Mesenchymal stem cell (in vitro differentiated cells and primary cell): ENCODE data around the gene STAM2.
A peak's percentile ranks its signal among the peaks of the same experiment; 100 is the strongest.
"Not testable (repeated sequence)": the region's sequence is repeated elsewhere in the genome, so short reads cannot be mapped to it uniquely, and the experiment has no call there.

Source experiments
- DNase-seq: peaks from one replicate; pipeline ENCODE4 v3.0.0-alpha.2; 2013
- H2AFZ ChIP-seq: one replicate; pipeline ENCODE4 v1.6.1; 2013; ENCODE audit warnings: low read depth, mild to moderate bottlenecking, control low read depth, inconsistent platforms, low read length, moderate library complexity
- H2AK5ac ChIP-seq: 2 replicates; pipeline ENCODE4 v1.6.1; 2013; ENCODE audit warnings: low read length, moderate library complexity, mild to moderate bottlenecking, inconsistent platforms; ENCODE audit not compliant: severe bottlenecking
- H2BK120ac ChIP-seq: one replicate; pipeline ENCODE4 v1.6.1; 2013; ENCODE audit warnings: low read depth, mild to moderate bottlenecking, inconsistent platforms, low read length, moderate library complexity
- H2BK12ac ChIP-seq, 2 experiments: one replicate each; pipeline ENCODE4 v1.6.1; 2013; ENCODE audit warnings: inconsistent platforms in 2 of 2, low read length in 2 of 2, mild to moderate bottlenecking in 2 of 2, moderate library complexity in 2 of 2, control low read depth in 1 of 2
- H2BK15ac ChIP-seq: one replicate; pipeline ENCODE4 v1.6.1; 2013; ENCODE audit warnings: mild to moderate bottlenecking, low read depth, inconsistent platforms; ENCODE audit not compliant: poor library complexity, severe bottlenecking
- H2BK5ac ChIP-seq: 2 replicates; pipeline ENCODE4 v1.6.1; 2013; ENCODE audit warnings: low read depth, mild to moderate bottlenecking, low read length, control low read depth, inconsistent platforms; ENCODE audit not compliant: poor library complexity, severe bottlenecking
- H3K14ac ChIP-seq, 2 experiments: one replicate each; pipeline ENCODE4 v1.6.1; 2013; ENCODE audit warnings: inconsistent platforms in 2 of 2, low read length in 2 of 2, control low read depth in 1 of 2, mild to moderate bottlenecking in 1 of 2, moderate library complexity in 1 of 2
- H3K18ac ChIP-seq, 2 experiments: one replicate each; pipeline ENCODE4 v1.6.1; 2013; ENCODE audit warnings: inconsistent platforms in 2 of 2, low read length in 2 of 2, control low read depth in 1 of 2, low read depth in 1 of 2, mild to moderate bottlenecking in 1 of 2
- H3K23ac ChIP-seq, 2 experiments: one replicate each; pipeline ENCODE4 v1.6.1; 2013; ENCODE audit warnings: inconsistent platforms in 2 of 2, low read length in 2 of 2, mild to moderate bottlenecking in 2 of 2, moderate library complexity in 2 of 2, control low read depth in 1 of 2
- H3K27ac ChIP-seq: 2 replicates; pipeline ENCODE4 v1.5.1; 2013; ENCODE audit warnings: mild to moderate bottlenecking, moderate library complexity, low read length, control low read depth, inconsistent platforms; ENCODE audit not compliant: poor library complexity, severe bottlenecking
- H3K27me3 ChIP-seq, 2 experiments: 2 replicates each; pipeline versions ENCODE4 v1.6.1 to v1.7.0; 2013; ENCODE audit warnings: low read length in 2 of 2, mild to moderate bottlenecking in 2 of 2, moderate library complexity in 2 of 2, control low read depth in 1 of 2, inconsistent platforms in 1 of 2; ENCODE audit not compliant: control insufficient read depth in 1 of 2, insufficient read depth in 1 of 2
- H3K36me3 ChIP-seq, 2 experiments: 2 replicates each; pipeline versions ENCODE4 v1.6.1 to v1.7.0; 2013; ENCODE audit warnings: low read length in 2 of 2, control low read depth in 1 of 2, inconsistent platforms in 1 of 2, low read depth in 1 of 2, mild to moderate bottlenecking in 1 of 2; ENCODE audit not compliant: insufficient read depth in 2 of 2, control insufficient read depth in 1 of 2
- H3K4ac ChIP-seq, 2 experiments: one replicate each; pipeline ENCODE4 v1.6.1; 2013; ENCODE audit warnings: inconsistent platforms in 2 of 2, low read length in 2 of 2, mild to moderate bottlenecking in 2 of 2, moderate library complexity in 2 of 2, control low read depth in 1 of 2, low read depth in 1 of 2
- H3K4me1 ChIP-seq: 2 replicates; pipeline ENCODE4 v1.6.1; 2013; ENCODE audit warnings: low read depth, low read length, control low read depth; ENCODE audit not compliant: control insufficient read depth, insufficient read depth
- H3K4me2 ChIP-seq: 2 replicates; pipeline ENCODE4 v1.6.1; 2013; ENCODE audit warnings: low read length, mild to moderate bottlenecking, inconsistent platforms; ENCODE audit not compliant: poor library complexity, severe bottlenecking
- H3K4me3 ChIP-seq, 2 experiments: 2 replicates each; pipeline versions ENCODE4 v1.5.1 to v1.7.0; 2013; ENCODE audit warnings: low read length in 2 of 2, mild to moderate bottlenecking in 2 of 2, control low read depth in 1 of 2, low read depth in 1 of 2; ENCODE audit not compliant: insufficient read depth in 1 of 2
- H3K79me1 ChIP-seq: replicated peaks from 2 replicates; pipeline ENCODE4 v1.6.1; 2013; ENCODE audit warnings: mild to moderate bottlenecking, control low read depth, low read length, inconsistent platforms; ENCODE audit not compliant: poor library complexity, severe bottlenecking
- H3K9ac ChIP-seq: 2 replicates; pipeline ENCODE4 v1.7.0; 2013; ENCODE audit warnings: mild to moderate bottlenecking, low read length, moderate library complexity
- H3K9me3 ChIP-seq: 2 replicates; pipeline ENCODE4 v1.7.0; 2013; ENCODE audit warnings: mild to moderate bottlenecking, low read length; ENCODE audit not compliant: control insufficient read depth
- H4K8ac ChIP-seq: one replicate; pipeline ENCODE4 v1.6.1; 2013; ENCODE audit warnings: inconsistent platforms, mild to moderate bottlenecking, low read length, moderate library complexity
- H4K91ac ChIP-seq: one replicate; pipeline ENCODE4 v1.6.1; 2013; ENCODE audit warnings: mild to moderate bottlenecking, low read length, inconsistent platforms
- WGBS: methylation state at CpG from one replicate; pipeline ENCODE4 v1.1.7; 2013; ENCODE audit warnings: mixed read lengths; 5-methylcytosine and 5-hydroxymethylcytosine counted together

Gene STAM2

GRCh38 chr2:152171718-152172117 is 3.8 kb downstream of the STAM2 start:
- Histone ChIP-seq H4K91ac (no peak overlapping the region), H2AFZ (no peak overlapping the region), H3K9ac (peak overlapping the region; percentile 57), H3K4ac (no peak overlapping the region), H3K23ac (no peak overlapping the region), H3K27ac (no peak overlapping the region), H3K14ac (no peak overlapping the region), H4K8ac (no peak overlapping the region), H3K4me3 (peak overlapping the region in 1 of 2 experiments; percentile 27), H2BK12ac (no peak overlapping the region), H2BK15ac (no peak overlapping the region), H2AK5ac (no peak overlapping the region), H3K79me1 (peaks cover 2% of the 10 kb centered on the region), H3K18ac (peak overlapping the region in 1 of 2 experiments; percentile 29), H3K4me1 (peaks cover 3% of the 10 kb centered on the region), H3K36me3 (no peaks in the 10 kb centered on the region), H3K9me3 (no peaks in the 10 kb centered on the region), H2BK5ac (no peak overlapping the region), H2BK120ac (no peak overlapping the region), H3K4me2 (no peak overlapping the region), H3K27me3 (no peaks in the 10 kb centered on the region)
- DNase-seq: peak; percentile 24
- WGBS: 80% methylated on average over 4 of the region's 4 CpGs

GRCh38 chr2:152169158-152169557 is 6.4 kb downstream of the STAM2 start:
- WGBS: 100% methylated on average over 3 of the region's 7 CpGs
- H3K23ac ChIP-seq: not testable (repeated sequence)

GRCh38 chr2:152167470-152167869 is 8.1 kb downstream of the STAM2 start:
- not testable (repeated sequence) for H3K9me3 ChIP-seq, H3K4me1 ChIP-seq, H2AFZ ChIP-seq, H3K14ac ChIP-seq, H3K4me2 ChIP-seq, H3K79me1 ChIP-seq, H2BK15ac ChIP-seq, H3K27me3 ChIP-seq, H3K36me3 ChIP-seq, H3K18ac ChIP-seq, H4K91ac ChIP-seq, H2BK120ac ChIP-seq, H2BK5ac ChIP-seq, H4K8ac ChIP-seq, H2BK12ac ChIP-seq, H3K27ac ChIP-seq, DNase-seq, H3K4ac ChIP-seq, H3K23ac ChIP-seq, H2AK5ac ChIP-seq
- Histone ChIP-seq H3K9ac (peak overlapping the region; percentile 60), H3K4me3 (peak overlapping the region in 1 of 2 experiments; percentile 57)
- WGBS: no CpG with 5 or more reads among the region's 1 CpG

More at GRCh38 chr2:152169158-152169557, 6.4 kb downstream of the STAM2 start:
- H2BK5ac ChIP-seq, H4K91ac ChIP-seq, H2AFZ ChIP-seq, H3K79me1 ChIP-seq, H3K4me1 ChIP-seq, H4K8ac ChIP-seq, H3K18ac ChIP-seq, DNase-seq, H3K36me3 ChIP-seq, H2AK5ac ChIP-seq, H3K27ac ChIP-seq, H2BK15ac ChIP-seq, H2BK12ac ChIP-seq, H2BK120ac ChIP-seq, H3K4ac ChIP-seq, H3K4me2 ChIP-seq, H3K27me3 ChIP-seq, H3K14ac ChIP-seq, H3K9me3 ChIP-seq: not testable (repeated sequence)
- H3K9ac ChIP-seq: peak overlapping the region; percentile 88
- H3K4me3 ChIP-seq: peak overlapping the region in 1 of 2 experiments; percentile 55

GRCh38 chr2:152167065-152167464 is 8.5 kb downstream of the STAM2 start:
- no peak overlapping the region for H4K8ac ChIP-seq
- peak overlapping the region in 1 of 2 experiments; percentile 57 for H3K4me3 ChIP-seq
- no peak overlapping the region for H3K14ac ChIP-seq
- H2AFZ ChIP-seq: no peak overlapping the region
- H3K9me3 ChIP-seq: no peaks in the 10 kb centered on the region
- H3K23ac ChIP-seq: no peak overlapping the region
- no peak overlapping the region for H4K91ac ChIP-seq
- DNase-seq: no peak
- WGBS: 89% methylated on average over 1 of the region's 2 CpGs
- H2BK5ac ChIP-seq: no peak overlapping the region
- no peak overlapping the region for H2BK120ac ChIP-seq
- H3K36me3 ChIP-seq: no peaks in the 10 kb centered on the region
- peaks cover 6% of the 10 kb centered on the region for H3K4me1 ChIP-seq
- no peak overlapping the region for H2AK5ac ChIP-seq
- no peaks in the 10 kb centered on the region for H3K27me3 ChIP-seq
- H2BK12ac ChIP-seq: no peak overlapping the region
- no peak overlapping the region for H3K18ac ChIP-seq
- no peak overlapping the region for H3K4me2 ChIP-seq
- no peak overlapping the region for H3K4ac ChIP-seq
- peak overlapping the region; percentile 60 for H3K9ac ChIP-seq
- peaks cover 7% of the 10 kb centered on the region for H3K79me1 ChIP-seq
- H2BK15ac ChIP-seq: no peak overlapping the region
- no peak overlapping the region for H3K27ac ChIP-seq
